GM20431 (cell line): ENCODE data around the gene SLC1A7.

ENCODE experiments used
- in situ Hi-C: fragments of 300-500 bp; cut with MseI, MboI; formaldehyde crosslinking; loops from one replicate; pipeline ENCODE4 v1.15.0; 2020; ENCODE audit warnings: low sequenced_read_pairs; ENCODE audit not compliant: unreplicated experiment

Gene SLC1A7

DNA sequence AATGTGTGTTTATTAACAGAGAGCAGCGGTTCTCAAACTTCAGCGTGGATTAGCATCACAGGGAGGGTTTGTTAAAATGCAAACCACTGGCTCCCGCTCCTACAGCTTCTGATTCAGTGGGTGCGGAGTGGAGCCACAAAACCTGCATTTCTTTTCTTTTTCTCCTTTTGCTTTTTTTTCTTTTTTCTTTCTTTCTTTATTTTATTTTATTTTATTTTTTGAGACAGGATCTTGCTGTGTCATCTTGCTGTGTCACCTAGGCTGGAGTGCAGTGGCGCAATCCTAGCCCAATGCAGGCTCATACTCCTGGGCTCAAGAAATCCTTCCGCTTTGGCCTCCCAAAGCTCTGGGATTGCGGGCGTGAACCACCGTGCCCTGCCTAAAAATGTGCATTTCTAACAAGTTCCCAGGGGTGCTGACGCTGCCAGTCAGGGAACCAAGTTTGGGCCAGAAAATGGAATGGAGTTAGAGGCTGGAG is 20.9 kb upstream of the SLC1A7 start:
- in situ Hi-C loops: no loop called here

DNA sequence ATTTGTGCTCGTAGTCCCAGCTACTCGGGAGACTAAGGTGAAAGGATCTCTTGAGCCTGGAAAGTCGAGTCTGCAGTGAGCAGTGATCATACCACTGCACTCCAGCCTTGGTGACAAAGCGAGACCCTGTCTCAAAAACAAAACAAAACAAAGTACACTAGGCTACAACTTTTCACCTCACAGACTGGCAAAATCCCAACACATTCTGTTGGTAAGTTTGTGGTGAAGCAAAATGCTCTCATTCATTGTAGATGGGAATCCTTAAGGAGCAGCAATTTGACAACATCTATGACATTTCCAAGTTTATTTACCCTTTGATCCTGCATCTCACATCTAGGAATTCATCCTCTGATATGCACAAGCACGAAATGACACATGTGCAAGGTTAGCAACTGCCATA is 20.2 kb upstream of the SLC1A7 start:
- in situ Hi-C loops: no loop called here

DNA sequence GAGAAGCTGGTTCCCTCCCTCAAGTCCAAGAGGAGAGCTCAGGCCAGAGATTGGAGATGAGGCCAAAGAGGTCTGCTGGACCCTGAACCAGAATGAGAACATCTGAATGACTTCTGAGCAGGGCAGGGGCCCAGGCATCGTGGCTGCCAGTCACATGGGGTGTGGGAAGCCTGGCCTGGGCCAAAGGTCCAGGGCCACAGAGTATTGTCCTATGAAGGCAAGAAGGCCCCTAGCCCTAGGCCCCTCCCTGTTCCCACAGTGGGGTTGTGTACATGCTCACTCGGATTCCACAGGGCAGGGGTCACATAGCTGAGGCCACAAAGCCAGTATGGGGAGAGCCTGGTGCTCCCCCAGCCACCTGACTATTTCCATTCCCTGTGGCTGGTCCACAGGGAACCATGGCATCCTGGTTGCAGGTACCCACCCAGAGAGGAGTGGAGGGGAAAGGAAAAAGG is 18.5 kb upstream of the SLC1A7 start:
- in situ Hi-C loops: no loop called here

DNA sequence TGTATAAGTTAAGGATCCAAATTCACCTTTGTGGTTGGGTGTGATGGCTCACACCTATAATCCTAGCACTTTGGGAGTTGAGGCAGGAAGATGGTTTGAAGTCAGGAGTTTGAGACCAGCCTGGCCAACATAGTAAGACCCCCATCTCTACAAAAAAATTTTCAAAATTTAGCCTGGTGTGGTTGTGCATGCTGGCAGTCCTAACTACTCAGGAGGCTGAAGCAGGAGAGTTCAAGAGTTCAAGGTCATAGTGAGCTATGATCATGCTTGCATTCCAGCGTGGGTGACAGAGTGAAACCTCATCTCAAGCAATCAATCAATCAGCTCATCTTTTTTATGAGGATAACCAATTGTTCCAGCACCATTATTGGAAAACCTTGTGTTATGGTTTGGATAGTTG is 16.5 kb upstream of the SLC1A7 start:
- in situ Hi-C loops: no loop called here

DNA sequence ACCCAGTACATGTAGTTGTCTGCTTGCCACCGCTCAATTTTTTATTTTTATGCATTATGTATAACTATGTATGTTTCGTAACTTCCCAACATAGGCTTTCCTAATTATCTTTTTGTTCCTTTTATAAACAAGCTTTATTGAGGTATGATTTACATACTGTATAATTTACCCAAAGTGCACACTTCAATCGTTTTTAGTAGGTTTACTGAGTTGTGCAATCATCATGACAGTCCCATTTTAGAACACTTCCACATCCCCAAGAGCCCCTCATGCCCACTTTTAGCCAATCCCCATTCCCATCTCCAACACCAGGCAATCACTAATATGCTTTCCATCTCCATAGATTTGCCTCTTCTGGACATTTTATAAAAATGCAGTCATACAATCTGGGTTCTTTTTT is 14.3 kb upstream of the SLC1A7 start:
- in situ Hi-C loops: no loop called here

DNA sequence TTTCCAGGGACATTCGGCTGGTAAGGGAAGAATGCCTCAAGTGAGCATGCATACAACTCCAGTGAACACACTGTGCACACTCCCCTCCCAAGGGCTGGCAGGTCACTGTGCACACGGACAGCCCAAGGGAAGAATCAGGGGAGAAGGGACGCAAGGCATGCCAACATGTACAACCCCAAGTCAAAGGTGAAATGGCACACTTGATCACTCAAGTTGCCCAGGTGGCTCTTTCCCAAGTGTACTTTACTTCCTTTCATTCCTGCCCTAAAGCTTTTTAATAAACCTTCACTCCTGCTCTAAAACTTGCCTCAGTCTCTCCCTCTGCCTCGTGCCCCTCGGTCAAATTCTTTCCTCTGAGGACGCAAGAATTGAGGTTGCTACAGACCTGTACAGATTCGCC is 13.5 kb upstream of the SLC1A7 start:
- in situ Hi-C loops: no loop called here

DNA sequence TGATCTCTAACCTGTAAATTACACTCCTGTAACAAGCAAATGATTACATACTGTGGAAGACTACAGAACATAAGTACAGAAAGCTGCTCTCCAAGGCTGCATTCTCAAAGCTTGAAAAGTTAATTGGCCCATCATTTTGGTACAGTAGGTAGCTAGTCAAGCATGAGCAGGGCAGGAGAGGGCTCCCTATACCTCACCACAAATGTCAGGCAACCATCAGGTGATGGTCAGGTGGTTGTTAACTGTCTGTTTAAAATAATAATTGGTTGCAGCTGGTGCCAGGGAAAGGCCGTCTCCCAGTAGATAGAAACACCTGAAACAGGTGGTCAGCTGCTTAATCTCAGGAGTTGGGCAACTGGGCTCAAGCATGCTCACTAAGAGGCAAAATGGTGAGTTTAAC is 13.1 kb upstream of the SLC1A7 start:
- in situ Hi-C loops: no loop called here

DNA sequence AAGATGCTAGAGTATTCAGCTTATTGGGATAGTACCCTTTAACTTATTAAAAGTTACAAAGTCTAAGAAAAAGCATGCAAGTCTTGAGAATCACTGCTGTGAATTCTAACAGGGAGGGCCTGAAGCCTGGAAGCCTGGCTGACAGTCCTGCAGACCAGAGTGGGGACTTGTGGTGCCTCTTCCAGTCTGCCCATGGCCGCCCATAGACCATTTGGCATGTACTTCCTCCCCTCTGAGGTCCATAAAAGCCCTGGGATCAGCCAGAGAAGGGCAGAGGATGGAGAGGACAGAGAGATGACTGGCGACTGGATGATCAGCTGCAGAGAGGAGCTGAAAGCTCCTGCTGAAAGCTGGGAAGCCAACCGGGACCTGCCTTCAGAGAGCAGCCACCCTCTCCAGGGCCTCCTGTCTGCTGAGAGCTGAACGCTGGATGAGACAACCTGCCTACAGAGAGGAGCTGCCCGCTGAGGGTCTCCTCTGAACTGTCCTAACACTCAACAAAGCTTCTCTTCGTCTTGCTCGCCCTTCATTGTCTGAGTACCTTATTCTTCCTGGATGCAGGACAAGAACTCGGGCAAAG is 12.5 kb upstream of the SLC1A7 start:
- in situ Hi-C loops: no loop called here

DNA sequence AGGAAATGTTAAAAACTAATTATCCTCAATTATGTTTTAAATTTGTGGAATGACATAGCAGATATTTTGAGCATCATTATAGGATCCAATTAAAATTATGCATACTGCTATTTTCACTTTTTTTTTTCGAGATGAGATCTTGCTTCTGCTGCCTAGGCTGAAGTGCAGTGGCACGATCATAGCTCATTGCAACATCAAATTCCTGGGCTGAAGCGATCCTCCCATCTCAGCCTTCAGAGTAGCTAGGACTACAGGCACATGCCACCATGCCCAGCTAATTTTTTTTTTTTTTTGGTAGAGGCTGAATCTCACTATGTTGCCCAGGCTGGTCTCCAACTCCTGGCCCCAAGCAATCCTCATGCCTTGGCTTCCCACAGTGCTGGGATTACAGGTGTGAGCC is 11.3 kb upstream of the SLC1A7 start:
- in situ Hi-C loops: no loop called here

DNA sequence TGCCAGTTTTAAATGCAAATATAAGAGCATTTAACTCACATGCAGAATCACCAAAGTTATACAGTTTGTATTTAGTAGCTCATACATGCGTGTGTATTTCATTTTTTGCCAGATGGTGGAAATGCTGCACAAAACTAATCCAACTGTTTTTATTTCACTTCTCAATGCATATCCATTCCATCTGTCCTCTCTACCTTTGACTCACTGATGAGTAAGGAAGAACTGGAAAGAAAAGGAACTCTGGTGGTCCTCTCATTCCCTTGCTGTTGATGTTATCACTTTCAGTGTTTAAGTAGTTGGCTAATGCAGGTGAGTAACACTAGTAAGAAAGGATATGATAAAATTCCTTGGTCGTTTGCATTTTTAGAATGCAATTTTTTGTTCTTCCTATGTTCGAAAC is 5.7 kb upstream of the SLC1A7 start:
- in situ Hi-C loops: no loop called here

DNA sequence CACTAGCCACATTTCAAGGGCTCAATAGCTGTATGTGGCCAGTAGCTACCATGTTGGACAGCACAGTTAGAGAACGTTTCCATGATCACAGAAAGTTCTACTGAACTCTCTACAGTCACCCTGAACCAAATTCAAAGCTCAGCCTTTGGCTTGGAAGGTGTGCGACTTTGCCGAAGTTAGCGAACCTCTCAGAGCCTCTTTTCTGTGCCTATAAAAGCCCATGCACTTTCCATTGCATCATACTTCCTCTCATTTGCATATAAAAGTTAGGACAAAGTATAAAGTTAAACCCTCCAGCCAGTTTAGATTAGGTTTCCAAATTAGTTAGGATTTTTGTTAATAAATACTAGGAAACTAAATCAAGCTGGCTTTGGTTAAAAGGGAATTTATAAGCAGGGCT is 4.7 kb upstream of the SLC1A7 start:
- in situ Hi-C loops: no loop called here

DNA sequence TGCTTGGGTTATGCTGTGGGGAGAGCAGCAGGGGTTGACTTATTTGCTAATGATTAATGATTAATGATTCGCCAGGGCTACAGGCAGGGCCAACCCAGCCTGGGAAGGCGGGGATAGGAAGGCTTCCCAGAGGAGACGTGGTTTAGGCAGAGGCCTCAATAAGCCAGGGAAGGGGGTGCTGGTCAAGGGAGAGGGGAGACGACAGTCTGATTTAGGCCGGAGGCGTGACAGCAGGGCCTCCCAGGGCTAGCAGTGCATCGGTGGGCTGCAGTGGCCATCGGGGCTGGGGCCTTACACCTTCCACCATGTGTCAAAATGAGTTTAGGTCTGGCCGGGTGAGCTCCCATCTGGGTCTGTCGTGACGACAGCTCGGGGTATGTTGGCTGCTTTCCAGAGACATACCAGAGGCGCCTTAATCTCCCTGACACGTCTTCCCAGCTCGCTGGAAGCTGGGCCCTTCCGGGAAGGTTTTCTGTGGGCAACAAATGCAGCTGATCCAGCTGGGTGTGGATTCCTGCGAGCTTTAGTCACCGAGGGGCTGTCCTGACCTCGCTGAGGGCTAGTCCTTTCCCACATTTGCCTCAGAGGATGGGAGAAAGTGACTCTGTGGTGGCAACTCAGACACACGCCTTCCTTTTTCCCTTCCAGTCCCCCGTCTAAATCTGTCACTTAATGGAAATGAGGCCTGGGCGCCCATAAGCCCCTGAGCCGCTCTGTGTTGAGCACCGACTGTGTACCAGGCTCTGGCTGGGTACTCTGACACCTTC is 3.7 kb upstream of the SLC1A7 start:
- in situ Hi-C loops: no loop called here

DNA sequence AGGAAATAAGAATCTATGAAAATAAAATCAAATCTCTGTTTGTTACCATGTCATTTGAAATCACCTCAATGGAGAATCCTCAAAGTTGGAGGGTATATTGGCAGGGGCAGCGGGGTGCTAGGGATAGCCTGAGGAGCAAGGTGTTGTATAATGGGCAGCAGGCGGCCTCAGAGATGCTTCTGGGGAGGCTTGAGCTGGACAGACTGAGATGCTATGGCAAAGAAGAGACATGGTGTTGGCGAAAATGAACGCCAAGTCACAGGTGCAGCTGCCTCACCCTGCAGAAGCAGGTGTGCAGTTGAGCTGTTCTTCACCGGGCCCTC is 3.1 kb upstream of the SLC1A7 start:
- in situ Hi-C loops: no loop called here

DNA sequence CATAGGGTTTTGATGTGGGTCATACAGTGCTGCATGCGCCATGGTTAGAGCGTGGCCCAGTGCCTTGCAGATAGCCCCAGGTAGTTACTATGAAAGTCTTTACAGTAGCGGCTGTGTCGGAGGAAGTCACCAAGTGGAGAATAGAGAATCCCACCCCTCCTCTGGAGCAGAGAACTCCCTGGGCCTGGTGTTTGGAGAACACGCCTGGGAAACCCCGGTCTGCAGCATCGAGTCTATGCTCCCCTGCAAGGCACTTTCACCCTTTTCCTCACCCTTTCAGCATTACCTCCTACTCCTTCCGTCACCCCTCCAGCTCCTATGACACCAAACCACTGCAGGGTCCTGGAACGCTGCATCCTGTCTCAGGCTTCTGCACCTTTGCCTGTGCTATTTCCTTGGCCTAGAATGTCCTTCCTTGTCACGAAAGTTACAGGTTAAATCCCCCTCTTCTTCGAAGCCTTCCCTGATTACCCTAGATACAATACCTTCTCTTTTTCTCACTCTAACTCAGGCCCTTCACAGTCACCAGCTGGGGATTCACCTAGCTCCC is 2.7 kb upstream of the SLC1A7 start:
- in situ Hi-C loops: no loop called here

DNA sequence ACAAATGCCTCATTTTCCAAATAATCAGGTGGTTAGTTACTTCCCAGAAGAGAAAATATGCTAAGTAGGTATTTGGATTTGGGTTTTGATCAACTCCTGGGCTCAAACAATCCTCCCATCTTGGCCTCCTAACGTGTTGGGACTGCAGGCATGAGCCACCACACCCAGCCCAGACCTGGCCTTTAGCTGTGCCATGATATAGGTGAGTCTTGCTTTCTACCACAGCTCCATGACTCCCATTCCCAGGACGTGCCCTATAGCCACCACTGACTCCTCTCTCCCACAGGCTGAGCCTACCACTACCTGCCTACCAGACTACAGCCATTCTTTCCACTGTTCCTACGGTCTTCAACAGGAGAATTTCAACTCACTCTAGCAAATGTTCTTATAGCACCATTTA is 1.8 kb upstream of the SLC1A7 start:
- in situ Hi-C loops: no loop called here

DNA sequence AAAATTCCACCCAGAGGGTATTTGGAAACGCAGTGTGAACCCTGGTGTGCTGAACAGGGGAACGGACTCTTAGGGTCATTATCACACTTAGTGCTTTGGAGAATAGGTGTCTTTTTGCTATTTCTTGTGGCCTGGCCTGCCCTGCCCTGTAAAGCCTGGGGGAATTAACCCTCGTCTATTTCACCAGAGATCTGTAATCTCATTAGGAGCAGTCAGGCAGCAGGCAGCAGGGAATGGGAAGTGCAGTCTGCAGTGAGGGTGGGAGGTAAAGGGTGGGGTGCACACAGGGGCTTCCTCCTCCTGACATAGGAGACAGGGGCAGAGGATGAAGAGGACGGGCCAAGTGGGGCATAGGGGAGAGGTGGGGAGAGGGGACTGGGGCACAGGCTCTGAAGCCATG is 1.1 kb upstream of the SLC1A7 start:
- in situ Hi-C loops: no loop called here

DNA sequence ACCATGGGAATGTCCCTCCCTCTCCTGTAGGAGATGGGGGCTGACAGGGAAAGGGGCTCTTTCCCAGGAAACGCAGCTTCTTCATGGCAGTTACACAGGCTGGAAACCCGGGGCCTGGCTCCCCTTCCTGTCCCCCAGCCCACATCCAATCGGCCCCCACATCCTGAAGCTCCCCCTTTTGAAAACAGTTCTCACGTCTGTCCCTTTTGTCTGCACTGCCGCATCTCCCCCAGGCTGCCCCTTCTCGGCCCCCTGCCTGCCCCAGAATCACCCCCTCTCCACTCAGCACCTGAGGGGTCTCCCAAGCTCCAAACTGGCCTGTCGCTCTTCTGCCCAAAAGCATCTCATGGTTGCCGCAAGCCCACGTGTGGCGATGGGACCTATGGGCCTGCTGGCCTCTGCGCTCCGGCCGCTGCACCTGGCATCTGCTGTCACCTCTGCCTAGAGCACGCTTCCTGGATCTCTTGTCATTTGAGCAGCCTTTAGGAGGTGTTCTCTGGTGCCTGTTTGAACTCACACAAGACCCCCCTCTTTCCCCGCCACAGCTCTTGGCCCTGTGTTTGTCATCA is 867 bp downstream of the SLC1A7 start:
- in situ Hi-C loops: no loop called here

DNA sequence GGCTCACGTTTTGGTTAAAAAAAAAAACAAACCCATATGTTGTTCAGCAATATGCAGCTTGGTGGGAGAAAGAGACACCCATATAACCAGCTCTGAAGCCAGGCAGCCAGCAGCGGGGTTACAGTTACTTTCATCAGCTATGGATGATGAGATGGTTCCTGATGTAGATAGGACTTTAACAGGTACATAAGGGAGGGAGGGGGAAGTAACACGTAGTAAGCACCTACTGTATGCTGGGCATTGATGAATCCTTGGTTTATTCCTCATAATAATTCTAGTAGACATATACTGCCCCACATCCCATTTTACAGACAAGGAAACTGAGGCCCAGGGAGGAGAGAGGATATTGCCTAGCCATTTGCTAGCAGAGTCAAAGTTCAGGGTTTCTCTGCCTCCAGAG is 2.0 kb downstream of the SLC1A7 start:
- in situ Hi-C loops: no loop called here

DNA sequence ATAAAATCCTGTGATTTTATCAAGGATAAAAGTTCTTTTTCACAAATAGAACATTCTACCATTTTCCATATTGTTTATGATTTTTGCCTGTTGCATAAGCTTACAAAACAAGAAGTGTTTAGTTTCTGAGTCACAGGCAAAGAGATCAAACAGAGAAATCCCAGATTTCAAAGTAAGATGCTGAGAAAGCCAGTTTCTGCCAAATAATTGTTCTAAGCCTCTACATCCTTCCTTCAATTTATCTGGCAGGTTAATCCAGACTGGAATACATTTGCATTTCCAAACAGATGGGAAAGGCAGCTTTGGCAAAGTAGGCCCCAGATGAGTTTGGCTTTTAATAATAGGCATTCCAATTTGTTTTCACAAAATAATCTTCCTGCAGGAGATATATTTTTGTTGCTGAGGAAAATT is 2.5 kb downstream of the SLC1A7 start:
- in situ Hi-C loops: no loop called here

DNA sequence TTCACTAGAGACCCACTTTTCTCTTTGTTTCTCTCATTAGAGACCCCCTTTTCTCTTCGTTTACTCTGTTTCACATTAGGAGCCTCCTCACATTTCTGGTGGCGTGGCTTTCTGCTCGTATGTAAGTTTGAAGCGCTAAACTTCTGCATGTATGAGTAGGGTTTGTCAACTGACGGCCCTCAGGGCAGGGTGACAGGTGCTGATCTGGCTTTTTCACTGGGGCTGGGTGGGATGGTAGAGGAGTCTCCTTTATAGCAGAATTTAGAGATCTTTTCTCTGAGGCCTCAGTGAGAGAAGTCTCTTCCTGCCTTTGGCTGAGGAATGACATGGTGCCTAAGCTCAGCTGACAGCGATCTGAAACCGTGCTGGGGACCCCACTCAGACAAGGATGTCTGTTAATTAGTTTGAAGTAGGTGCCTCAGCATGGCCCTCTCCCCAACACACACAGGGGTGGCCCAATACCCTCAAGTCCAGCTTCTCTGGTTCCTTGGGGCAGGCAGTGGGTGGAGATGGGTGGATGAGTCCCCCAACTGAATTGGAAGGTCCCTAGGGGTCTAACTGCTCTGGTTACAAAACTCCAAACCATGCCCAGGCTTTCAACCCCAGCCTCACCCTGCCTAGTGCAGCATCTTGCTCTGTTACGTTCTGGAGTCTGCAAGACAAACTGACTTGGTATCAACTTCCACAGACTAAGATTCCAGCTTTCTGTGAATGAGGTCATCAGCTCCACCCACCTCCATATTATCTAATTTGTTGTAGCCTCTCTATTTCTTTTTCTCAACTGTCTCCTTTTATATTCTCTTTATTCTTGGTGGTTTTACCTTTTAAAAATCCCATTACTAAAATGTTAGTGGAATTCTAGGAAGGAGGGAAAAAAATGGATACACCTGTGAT is 3.2 kb downstream of the SLC1A7 start:
- in situ Hi-C loops: no loop called here

DNA sequence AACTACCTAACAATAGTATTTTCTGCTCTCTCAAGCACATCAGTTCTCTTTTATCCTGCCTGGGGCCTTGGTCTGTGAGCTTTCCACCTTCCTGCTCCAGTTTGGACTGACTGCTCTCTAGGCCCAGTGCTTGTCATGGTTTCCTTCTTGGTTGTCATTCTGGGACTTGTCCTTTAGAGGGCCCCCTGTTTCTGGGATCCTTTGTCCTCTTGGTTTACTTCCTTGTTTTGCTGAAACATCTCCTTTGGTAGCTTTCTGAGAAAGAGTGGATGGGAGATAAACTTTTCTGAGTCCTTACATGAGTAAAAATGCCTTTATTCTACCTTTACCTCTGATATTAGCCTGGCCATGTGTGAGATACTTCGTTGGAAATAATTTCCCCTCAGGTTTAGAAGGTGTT is 4.7 kb downstream of the SLC1A7 start:
- in situ Hi-C loops: no loop called here
